K562 (cell line): Measurements from ENCODE around the gene ANKMY1. TPM values are rescaled to one million over a fixed set of nuclear protein-coding genes. Genes with fewer than 3 reads are reported as not detected.

Experiments
- ATAC-seq: fragments of 200-7000 bp; cut with Tn5 transposase; 3 replicates; pipeline ENCODE4 v1.9.1; 2020; ENCODE audit warnings: moderate library complexity
- BruUV-seq: library from RNA; stranded (reverse); fragments of 400-500 nt; replicated peaks from 2 replicates; lab custom pipeline; 2021; lab: Mats Ljungman, UMichigan
- CTCF ChIA-PET: fragments of 300-600 bp; formaldehyde crosslinking; extraction: SDS; loops from one replicate; lab custom pipeline; 2021; ENCODE audit warnings: low intra/inter-chr PET ratio; lab: Yijun Ruan, JAX
- POLR2A ChIA-PET: fragments of 300-600, 350-650 bp; sonication (Branson Sonifier 250); formaldehyde crosslinking; extraction: SDS; loops from one replicate; lab custom pipeline; 2021; ENCODE audit warnings: antibody characterized with exemption, inconsistent platforms; lab: Yijun Ruan, JAX
- DNase-seq, 4 experiments: peaks; one replicate each; pipeline versions ENCODE4 v3.0.0 to v3.0.0-alpha.2; 2011 to 2018; ENCODE audit warnings: low spot score in 3 of 4, mixed read lengths in 3 of 4; ENCODE audit errors: extremely low read depth in 1 of 4
- FAIRE-seq: peaks from 2 replicates; lab custom pipeline; 2011; peaks lifted over from hg19 to GRCh38; lab: Jason Lieb, UNC
- H2AFZ ChIP-seq: 2 replicates; pipeline ENCODE4 v1.6.0; 2011; ENCODE audit warnings: low read depth, low read length, control low read depth, inconsistent platforms
- H3K27ac ChIP-seq: fragments of 200-600 bp; 3 replicates; pipeline ENCODE4 v1.8.0; 2011; ENCODE audit warnings: low read depth, mild to moderate bottlenecking, control low read depth, inconsistent platforms, low read length, moderate library complexity, mixed read lengths; ENCODE audit errors: extremely low read depth
- H3K27me3 ChIP-seq, 2 experiments: fragments of 300-600 bp in 1 of 2; 2 replicates in 1 of 2; 3 replicates in 1 of 2; pipeline versions ENCODE4 v1.6.0 to v1.8.0; 2011; ENCODE audit warnings: inconsistent platforms in 2 of 2, low read length in 2 of 2, mild to moderate bottlenecking in 1 of 2, mixed read lengths in 1 of 2, moderate library complexity in 1 of 2; ENCODE audit not compliant: control insufficient read depth in 2 of 2, insufficient read depth in 2 of 2
- H3K36me3 ChIP-seq: fragments of 300-600 bp; 3 replicates; pipeline ENCODE4 v1.8.0; 2011; ENCODE audit warnings: mild to moderate bottlenecking, low read length, inconsistent platforms; ENCODE audit not compliant: control insufficient read depth, insufficient read depth
- H3K4me1 ChIP-seq, 2 experiments: fragments of 200-600 bp in 1 of 2; replicated peaks in 1 of 2; 2 replicates in 1 of 2; 3 replicates in 1 of 2; pipeline versions ENCODE4 v1.5.1 to v1.8.0; 2011; ENCODE audit warnings: inconsistent platforms in 2 of 2, low read length in 2 of 2, mild to moderate bottlenecking in 1 of 2, mixed read lengths in 1 of 2, moderate library complexity in 1 of 2; ENCODE audit not compliant: control insufficient read depth in 2 of 2, insufficient read depth in 2 of 2
- H3K4me2 ChIP-seq: 2 replicates; pipeline ENCODE4 v1.6.1; 2011; ENCODE audit warnings: low read length, control low read depth, inconsistent platforms, mixed read lengths; ENCODE audit not compliant: insufficient read depth
- H3K4me3 ChIP-seq: fragments of 200-600 bp; sonication (generic), shearing (Covaris generic); 2 replicates; pipeline ENCODE4 v1.5.1; 2016; ENCODE audit warnings: control low read depth, inconsistent platforms
- H3K79me2 ChIP-seq: fragments of 200-600 bp; 3 replicates; pipeline ENCODE4 v1.8.0; 2011; ENCODE audit warnings: low read length, inconsistent platforms; ENCODE audit not compliant: control insufficient read depth, insufficient read depth
- H3K9ac ChIP-seq, 2 experiments: 2 replicates each; pipeline versions ENCODE4 v1.6.0 to v1.6.1; 2011; ENCODE audit warnings: low read depth in 2 of 2, low read length in 2 of 2, control low read depth in 1 of 2, inconsistent platforms in 1 of 2, mild to moderate bottlenecking in 1 of 2, mixed read lengths in 1 of 2; ENCODE audit not compliant: insufficient read depth in 1 of 2
- H3K9me1 ChIP-seq: one replicate; pipeline ENCODE4 v1.6.0; 2011; ENCODE audit warnings: inconsistent platforms, mild to moderate bottlenecking, low read length, moderate library complexity; ENCODE audit not compliant: control insufficient read depth, insufficient read depth
- H3K9me3 ChIP-seq: replicated peaks from 2 replicates; pipeline ENCODE4 v1.5.1; 2011; ENCODE audit warnings: low read depth, low read length, inconsistent platforms; ENCODE audit not compliant: control insufficient read depth, insufficient read depth
- H4K20me1 ChIP-seq: replicated peaks from 2 replicates; pipeline ENCODE4 v1.6.1; 2011; ENCODE audit warnings: low read length, inconsistent platforms, mixed read lengths; ENCODE audit not compliant: control insufficient read depth, insufficient read depth
- CLOCK ChIP-seq: fragments of 250-450 bp; sonication (Bioruptor Pico); IDR thresholded peaks from 2 replicates; pipeline ENCODE4 v1.4.0; 2020; ENCODE audit warnings: mild to moderate bottlenecking, moderate library complexity, borderline replicate concordance
- E2F6 ChIP-seq, 2 experiments: IDR thresholded peaks; 2 replicates each; pipeline ENCODE4 v1.6.1; 2011; ENCODE audit warnings: borderline replicate concordance in 1 of 2, control low read depth in 1 of 2, low read depth in 1 of 2, low read length in 1 of 2, mild to moderate bottlenecking in 1 of 2, mixed read lengths in 1 of 2, moderate library complexity in 1 of 2; ENCODE audit not compliant: insufficient read depth in 1 of 2, insufficient read length in 1 of 2, poor library complexity in 1 of 2, severe bottlenecking in 1 of 2; ENCODE audit errors: extremely low read depth in 1 of 2
- MXI1 ChIP-seq: IDR thresholded peaks from 2 replicates; pipeline ENCODE4 v1.6.1; 2011; ENCODE audit warnings: low read depth, mild to moderate bottlenecking, improper control_type of control experiment, low read length
- NKRF ChIP-seq: fragments of 450-650 bp; IDR thresholded peaks from 2 replicates; pipeline ENCODE4 v1.6.1; 2016; ENCODE audit warnings: borderline replicate concordance
- NR4A1 ChIP-seq, 2 experiments: fragments of 250-450 bp in 1 of 2; fragments of 450-650 bp in 1 of 2; sonication (Bioruptor Pico) in 1 of 2; IDR thresholded peaks; 2 replicates each; pipeline versions ENCODE4 v1.4.0 to v1.6.1; 2016 to 2020; ENCODE audit warnings: mild to moderate bottlenecking in 2 of 2, missing compliant biosample characterization in 1 of 2, missing genetic modification characterization in 1 of 2, moderate library complexity in 1 of 2
- PTBP1 ChIP-seq: fragments of 200-400 bp; formaldehyde crosslinking; IDR thresholded peaks from 2 replicates; pipeline ENCODE4 v1.6.1; 2017; ENCODE audit warnings: low read depth, low read length
- RBM22 ChIP-seq: fragments of 200-400 bp; formaldehyde crosslinking; IDR thresholded peaks from 2 replicates; pipeline ENCODE4 v1.6.1; 2018; ENCODE audit warnings: low read length, low read depth; ENCODE audit not compliant: poor library complexity, severe bottlenecking
- TFAM ChIP-seq: fragments of 250-450 bp; sonication (Bioruptor Pico); conservative IDR thresholded peaks from 2 replicates; pipeline ENCODE4 v1.5.0; 2021; ENCODE audit warnings: mild to moderate bottlenecking, moderate library complexity
- ZBTB11 ChIP-seq, 3 experiments: fragments of 200-800 bp in 1 of 3; fragments of 250-450 bp in 1 of 3; fragments of 450-650 bp in 1 of 3; sonication (Bioruptor Pico) in 1 of 3; sonication (Bioruptor generic) in 1 of 3; formaldehyde crosslinking in 1 of 3; IDR thresholded peaks; 2 replicates each; pipeline versions ENCODE4 v1.6.1 to v1.8.0; 2016 to 2022; ENCODE audit warnings: mild to moderate bottlenecking in 2 of 3, missing genetic modification characterization in 2 of 3, missing compliant biosample characterization in 1 of 3, moderate library complexity in 1 of 3
- WGBS: fragments of 100-300 bp; shearing (Covaris generic); methylation state at CpG from one replicate; pipeline ENCODE4 v1.1.6; 2016; ENCODE audit warnings: low coverage, mixed read lengths; ENCODE audit not compliant: insufficient coverage; ENCODE audit errors: missing lambda C conversion rate; 5-methylcytosine and 5-hydroxymethylcytosine counted together
- in situ Hi-C: fragments of 300-500 bp; cut with MboI; formaldehyde crosslinking; loops from 4 replicates; pipeline ENCODE4 v1.15.0; 2018; ENCODE audit warnings: inconsistent platforms, mixed read lengths
- intact Hi-C: fragments of 100-400 bp; cut with micrococcal nuclease; formaldehyde crosslinking; loops from 2 replicates; pipeline ENCODE4 v1.14.2; 2022
- polyA plus RNA-seq, 8 experiments: library from polyadenylated mRNA; depleted of rRNA in 4 of 8; stranded (reverse) in 5 of 8; unstranded in 3 of 8; fragments of >200 nt; fragmentation: Nextera tagmentation in 2 of 8; fragmentation: Illumina TruSeq in 1 of 8; extraction: Ambion mirVana in 2 of 8; extraction: Trizol in 1 of 8; gene quantifications; 2 replicates each; pipeline versions ENCODE4 v1.2.1 to v1.2.3, GENCODE V29; 2011 to 2014; ENCODE audit warnings: inconsistent platforms in 1 of 8, missing spikeins in 1 of 8
- total RNA-seq, 7 experiments: library from RNA; depleted of rRNA in 6 of 7; stranded (reverse); fragments of >200 nt in 6 of 7; fragmentation: Illumina TruSeq in 2 of 7; extraction: Trizol in 2 of 7; gene quantifications; 2 replicates each; pipeline versions ENCODE4 v1.2.1 to v1.2.3, GENCODE V29; 2011 to 2021; ENCODE audit warnings: low replicate concordance in 1 of 7

The ANKMY1 gene
- total and polyA plus RNA-seq, 9 of the 15 experiments (the other 6 are each of a cell fraction or from before 2014, with no cell fraction given): 0.75 to 15.1 (median 11.7) TPM

GRCh38 chr2:240538031-240538780, 19.6 kb downstream of the ANKMY1 start:
- intact Hi-C loops: no loop called here
- no TSS peak for BruUV-seq
- DNase-seq: no peak
- peaks cover 3% of the 10 kb centered on the region for H3K9me3 ChIP-seq
- peaks cover 34% of the 10 kb centered on the region; the same call in 2 of the 3 replicates for H3K36me3 ChIP-seq
- no peaks in the 10 kb centered on the region for H4K20me1 ChIP-seq
- no peaks in the 10 kb centered on the region for H3K9me1 ChIP-seq
- 96% methylated on average over 14 of the region's 43 CpGs for WGBS
- POLR2A ChIA-PET: interaction anchor here (0.6 to 0.7 kb wide), 2 partner anchors 213 to 266 kb away, joined by 3 read pairs; no protein-coding TSS in a partner anchor
- no peaks in the 10 kb centered on the region for H3K4me1 ChIP-seq
- ATAC-seq: no peak
- CTCF ChIA-PET: no interaction called here
- in situ Hi-C loops: no loop called here
- no peak overlapping the region for H3K27ac ChIP-seq
- H3K79me2 ChIP-seq: no peaks in the 10 kb centered on the region
- no peaks in the 10 kb centered on the region for H3K27me3 ChIP-seq
- no peak overlapping the region for H3K4me3 ChIP-seq
- H3K4me2 ChIP-seq: no peak overlapping the region
- FAIRE-seq: no peak
- H3K9ac ChIP-seq: no peak overlapping the region
- H2AFZ ChIP-seq: no peak overlapping the region
- no peak for TF ChIP-seq TFAM (CRISPR knock-in tag)
- TF ChIP-seq PTBP1: no peak
- no peak for TF ChIP-seq NKRF
- no peak for TF ChIP-seq RBM22
- no peak for TF ChIP-seq MXI1
- TF ChIP-seq NR4A1 (CRISPR knock-in tag; IDR thresholded peaks at IDR 0.05): no peak
- no peak for TF ChIP-seq NR4A1 (tag; IDR thresholded peaks at IDR 0.05)
- TF ChIP-seq E2F6 (IDR thresholded peaks at IDR 0.05; ENCODE audit: borderline replicate concordance in 1 of 2, extremely low read depth in 1 of 2, insufficient read depth in 1 of 2, insufficient read length in 1 of 2, low read depth in 1 of 2, low read length in 1 of 2, poor library complexity in 1 of 2, severe bottlenecking in 1 of 2): no peak
- TF ChIP-seq ZBTB11 (CRISPR knock-in tag; IDR thresholded peaks at IDR 0.05): no peak
- TF ChIP-seq CLOCK (CRISPR knock-in tag): no peak
